Breast epithelium (tissue), 3 donors: ENCODE results near the gene GNAI3.

Source experiments
- CTCF ChIP-seq, 3 donors: fragments of 450-650 bp; IDR thresholded peaks; one replicate each; pipeline ENCODE4 v1.5.1; 2016 to 2017; ENCODE audit warnings: antibody characterized with exemption in 3 of 3, mild to moderate bottlenecking in 3 of 3, moderate library complexity in 3 of 3
- POLR2A ChIP-seq: fragments of 450-650 bp; IDR thresholded peaks from one replicate; pipeline ENCODE4 v1.6.1; 2016; ENCODE audit warnings: antibody characterized with exemption, mild to moderate bottlenecking, moderate library complexity
- POLR2AphosphoS5 ChIP-seq, 3 donors: sonication (generic); formaldehyde crosslinking; IDR thresholded peaks; one replicate each; pipeline ENCODE4 v1.6.1; 2017; ENCODE audit warnings: antibody characterized with exemption in 3 of 3

DNA sequence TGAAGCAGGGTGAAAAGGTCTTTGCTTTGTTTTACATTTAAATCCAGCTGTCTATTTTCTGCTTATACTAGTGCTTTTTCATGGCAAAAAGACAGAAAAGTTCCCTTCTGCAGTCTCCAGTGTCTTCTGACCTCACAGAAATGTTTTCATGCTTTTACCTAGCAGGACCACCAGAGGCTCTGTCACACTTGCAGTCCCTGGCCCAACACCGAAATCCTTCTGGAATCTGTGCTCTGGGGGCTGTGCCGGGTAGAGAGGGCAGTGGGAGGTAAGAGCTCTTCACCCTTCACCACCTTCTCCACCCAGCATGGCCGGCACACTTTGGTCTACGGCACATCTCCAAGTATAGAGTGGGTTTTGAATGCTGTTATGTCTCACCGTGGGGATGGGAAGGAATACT lies 50.2 kb downstream of the GNAI3 start:
- TF ChIP-seq CTCF (IDR thresholded peaks at IDR 0.05) = no peak
- TF ChIP-seq POLR2A = no peak
- no peak for TF ChIP-seq POLR2AphosphoS5 (IDR thresholded peaks at IDR 0.05)
